A549 (cell line): ENCODE measurements around the gene DECR2.

Experiments used
- MAZ ChIP-seq: fragments of 150-350 bp; IDR thresholded peaks from 2 replicates; pipeline ENCODE4 v1.6.1; 2014; ENCODE audit warnings: antibody characterized with exemption, low read depth, low read length, borderline replicate concordance
- POLR2AphosphoS2 ChIP-seq: conservative IDR thresholded peaks from 2 replicates; pipeline ENCODE4 v1.6.1; 2012; ENCODE audit warnings: low read length, improper control_type of control experiment, inconsistent platforms
- TP53 ChIP-seq: fragments of 250-450 bp; sonication (Bioruptor Pico); IDR thresholded peaks from 2 replicates; pipeline ENCODE4 v1.5.0; 2021; ENCODE audit warnings: mild to moderate bottlenecking, moderate library complexity
- TF ChIP-seq, protein P1 (sequence below): fragments of >200 bp; sonication (Bioruptor Twin); formaldehyde crosslinking; IDR thresholded peaks from 3 replicates; pipeline ENCODE4 v1.5.1; 2016
- TF ChIP-seq, protein P2 (sequence below): fragments of 200-600 bp; sonication (generic); IDR thresholded peaks from 2 replicates; pipeline ENCODE4 v1.6.1; 2016; ENCODE audit warnings: antibody characterized with exemption, mild to moderate bottlenecking, moderate library complexity

DNA sequence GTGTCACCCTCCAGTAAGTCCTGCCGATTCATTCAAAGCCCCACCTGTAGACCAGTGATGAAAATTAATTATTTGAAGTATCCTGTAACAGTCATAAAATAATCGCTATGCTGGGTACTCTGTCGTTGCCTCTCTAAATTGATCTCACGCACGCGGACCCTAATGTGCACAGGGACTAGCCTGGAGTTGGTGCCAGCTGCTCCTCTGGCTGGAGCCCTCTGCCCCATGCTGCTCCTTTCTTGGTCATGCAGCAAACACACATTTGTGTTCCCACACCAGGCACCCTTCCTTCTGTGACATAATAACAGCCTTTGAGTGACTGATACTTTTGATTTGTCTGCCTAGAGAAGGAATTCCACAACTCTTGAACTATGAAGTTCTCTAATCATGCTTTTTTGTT is 39.8 kb downstream of the DECR2 start:
- TF ChIP-seq, protein P1, sequence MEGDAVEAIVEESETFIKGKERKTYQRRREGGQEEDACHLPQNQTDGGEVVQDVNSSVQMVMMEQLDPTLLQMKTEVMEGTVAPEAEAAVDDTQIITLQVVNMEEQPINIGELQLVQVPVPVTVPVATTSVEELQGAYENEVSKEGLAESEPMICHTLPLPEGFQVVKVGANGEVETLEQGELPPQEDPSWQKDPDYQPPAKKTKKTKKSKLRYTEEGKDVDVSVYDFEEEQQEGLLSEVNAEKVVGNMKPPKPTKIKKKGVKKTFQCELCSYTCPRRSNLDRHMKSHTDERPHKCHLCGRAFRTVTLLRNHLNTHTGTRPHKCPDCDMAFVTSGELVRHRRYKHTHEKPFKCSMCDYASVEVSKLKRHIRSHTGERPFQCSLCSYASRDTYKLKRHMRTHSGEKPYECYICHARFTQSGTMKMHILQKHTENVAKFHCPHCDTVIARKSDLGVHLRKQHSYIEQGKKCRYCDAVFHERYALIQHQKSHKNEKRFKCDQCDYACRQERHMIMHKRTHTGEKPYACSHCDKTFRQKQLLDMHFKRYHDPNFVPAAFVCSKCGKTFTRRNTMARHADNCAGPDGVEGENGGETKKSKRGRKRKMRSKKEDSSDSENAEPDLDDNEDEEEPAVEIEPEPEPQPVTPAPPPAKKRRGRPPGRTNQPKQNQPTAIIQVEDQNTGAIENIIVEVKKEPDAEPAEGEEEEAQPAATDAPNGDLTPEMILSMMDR, result no peak
- TF ChIP-seq MAZ (no peak), POLR2AphosphoS2 (no peak), TP53 (no peak)
- TF ChIP-seq, protein P2, sequence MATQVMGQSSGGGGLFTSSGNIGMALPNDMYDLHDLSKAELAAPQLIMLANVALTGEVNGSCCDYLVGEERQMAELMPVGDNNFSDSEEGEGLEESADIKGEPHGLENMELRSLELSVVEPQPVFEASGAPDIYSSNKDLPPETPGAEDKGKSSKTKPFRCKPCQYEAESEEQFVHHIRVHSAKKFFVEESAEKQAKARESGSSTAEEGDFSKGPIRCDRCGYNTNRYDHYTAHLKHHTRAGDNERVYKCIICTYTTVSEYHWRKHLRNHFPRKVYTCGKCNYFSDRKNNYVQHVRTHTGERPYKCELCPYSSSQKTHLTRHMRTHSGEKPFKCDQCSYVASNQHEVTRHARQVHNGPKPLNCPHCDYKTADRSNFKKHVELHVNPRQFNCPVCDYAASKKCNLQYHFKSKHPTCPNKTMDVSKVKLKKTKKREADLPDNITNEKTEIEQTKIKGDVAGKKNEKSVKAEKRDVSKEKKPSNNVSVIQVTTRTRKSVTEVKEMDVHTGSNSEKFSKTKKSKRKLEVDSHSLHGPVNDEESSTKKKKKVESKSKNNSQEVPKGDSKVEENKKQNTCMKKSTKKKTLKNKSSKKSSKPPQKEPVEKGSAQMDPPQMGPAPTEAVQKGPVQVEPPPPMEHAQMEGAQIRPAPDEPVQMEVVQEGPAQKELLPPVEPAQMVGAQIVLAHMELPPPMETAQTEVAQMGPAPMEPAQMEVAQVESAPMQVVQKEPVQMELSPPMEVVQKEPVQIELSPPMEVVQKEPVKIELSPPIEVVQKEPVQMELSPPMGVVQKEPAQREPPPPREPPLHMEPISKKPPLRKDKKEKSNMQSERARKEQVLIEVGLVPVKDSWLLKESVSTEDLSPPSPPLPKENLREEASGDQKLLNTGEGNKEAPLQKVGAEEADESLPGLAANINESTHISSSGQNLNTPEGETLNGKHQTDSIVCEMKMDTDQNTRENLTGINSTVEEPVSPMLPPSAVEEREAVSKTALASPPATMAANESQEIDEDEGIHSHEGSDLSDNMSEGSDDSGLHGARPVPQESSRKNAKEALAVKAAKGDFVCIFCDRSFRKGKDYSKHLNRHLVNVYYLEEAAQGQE, result no peak
